GM12872 (cell line): Measurements from ENCODE around the gene FAM181A.

Experiments used
- TF ChIP-seq, protein P1 (sequence below): IDR thresholded peaks from 3 replicates; pipeline ENCODE4 v1.5.1; 2011; ENCODE audit warnings: low read depth, mild to moderate bottlenecking, low read length, moderate library complexity; ENCODE audit not compliant: insufficient read depth

The FAM181A gene

DNA sequence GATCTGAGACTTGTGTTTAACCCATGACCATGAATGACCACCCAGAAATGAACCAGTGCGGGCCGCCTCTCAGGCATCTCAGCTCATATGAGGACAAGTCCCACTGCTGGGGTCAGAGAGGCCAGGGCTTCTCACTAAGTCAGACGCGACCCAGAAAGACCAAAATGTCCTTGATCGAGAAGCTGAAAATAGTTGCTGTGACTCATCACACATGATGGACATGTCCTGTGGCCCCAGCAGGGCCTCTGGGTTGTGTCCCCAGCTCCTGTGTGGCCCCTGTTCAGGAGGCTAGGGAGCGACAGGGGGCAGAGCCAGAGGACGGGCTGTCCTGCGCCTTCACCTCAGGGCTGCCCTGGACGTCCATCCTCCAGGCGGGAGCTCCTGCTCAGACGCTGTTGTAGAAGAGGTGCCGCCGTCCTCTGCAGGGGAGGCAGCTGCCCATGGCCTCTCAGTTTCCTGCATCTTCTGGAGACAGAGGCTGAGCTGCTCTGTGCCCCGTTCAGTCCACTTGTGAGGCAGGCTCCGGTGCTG is 29.0 kb upstream of the FAM181A start:
- TF ChIP-seq, protein P1, sequence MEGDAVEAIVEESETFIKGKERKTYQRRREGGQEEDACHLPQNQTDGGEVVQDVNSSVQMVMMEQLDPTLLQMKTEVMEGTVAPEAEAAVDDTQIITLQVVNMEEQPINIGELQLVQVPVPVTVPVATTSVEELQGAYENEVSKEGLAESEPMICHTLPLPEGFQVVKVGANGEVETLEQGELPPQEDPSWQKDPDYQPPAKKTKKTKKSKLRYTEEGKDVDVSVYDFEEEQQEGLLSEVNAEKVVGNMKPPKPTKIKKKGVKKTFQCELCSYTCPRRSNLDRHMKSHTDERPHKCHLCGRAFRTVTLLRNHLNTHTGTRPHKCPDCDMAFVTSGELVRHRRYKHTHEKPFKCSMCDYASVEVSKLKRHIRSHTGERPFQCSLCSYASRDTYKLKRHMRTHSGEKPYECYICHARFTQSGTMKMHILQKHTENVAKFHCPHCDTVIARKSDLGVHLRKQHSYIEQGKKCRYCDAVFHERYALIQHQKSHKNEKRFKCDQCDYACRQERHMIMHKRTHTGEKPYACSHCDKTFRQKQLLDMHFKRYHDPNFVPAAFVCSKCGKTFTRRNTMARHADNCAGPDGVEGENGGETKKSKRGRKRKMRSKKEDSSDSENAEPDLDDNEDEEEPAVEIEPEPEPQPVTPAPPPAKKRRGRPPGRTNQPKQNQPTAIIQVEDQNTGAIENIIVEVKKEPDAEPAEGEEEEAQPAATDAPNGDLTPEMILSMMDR, result no peak

DNA sequence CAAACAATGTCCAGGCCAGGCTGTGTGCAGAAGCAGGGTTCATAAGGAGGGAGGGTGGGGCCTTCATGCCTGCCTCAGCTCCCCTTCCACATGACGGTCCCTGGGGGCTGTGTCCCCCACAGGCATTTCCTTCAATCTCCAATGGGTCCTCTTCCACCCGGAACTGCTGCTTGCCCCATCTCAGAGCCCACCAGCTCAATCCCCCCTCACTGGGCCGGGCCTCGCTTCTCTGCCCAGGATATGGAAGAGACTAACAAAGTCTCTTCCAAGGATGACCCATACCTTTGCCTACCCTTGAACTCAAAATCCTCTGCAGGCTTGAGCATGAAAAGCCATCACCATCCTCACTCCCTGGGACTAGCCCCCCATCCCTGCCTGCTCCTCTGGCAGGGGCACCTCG is 28.4 kb upstream of the FAM181A start:
- TF ChIP-seq, protein P1, result no peak

DNA sequence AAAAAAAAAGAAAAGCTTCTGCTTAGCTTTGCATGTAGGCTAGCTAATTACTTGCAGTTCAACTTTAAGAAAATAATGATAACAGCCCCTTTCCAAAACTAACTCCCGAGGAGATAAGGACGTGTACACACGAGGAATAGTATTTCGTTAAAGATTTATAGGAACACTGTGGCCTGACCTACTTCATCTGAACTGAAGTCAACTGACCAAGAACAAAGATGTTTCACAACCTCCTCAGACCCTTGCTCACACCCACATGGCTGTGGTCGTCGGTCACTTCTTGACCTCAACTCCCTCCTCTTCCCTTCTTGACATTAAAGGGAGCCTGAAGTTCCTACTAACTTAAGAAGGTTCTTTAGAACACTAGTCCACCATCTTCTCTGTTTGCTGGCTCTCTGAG is 25.3 kb upstream of the FAM181A start:
- TF ChIP-seq, protein P1, result no peak

DNA sequence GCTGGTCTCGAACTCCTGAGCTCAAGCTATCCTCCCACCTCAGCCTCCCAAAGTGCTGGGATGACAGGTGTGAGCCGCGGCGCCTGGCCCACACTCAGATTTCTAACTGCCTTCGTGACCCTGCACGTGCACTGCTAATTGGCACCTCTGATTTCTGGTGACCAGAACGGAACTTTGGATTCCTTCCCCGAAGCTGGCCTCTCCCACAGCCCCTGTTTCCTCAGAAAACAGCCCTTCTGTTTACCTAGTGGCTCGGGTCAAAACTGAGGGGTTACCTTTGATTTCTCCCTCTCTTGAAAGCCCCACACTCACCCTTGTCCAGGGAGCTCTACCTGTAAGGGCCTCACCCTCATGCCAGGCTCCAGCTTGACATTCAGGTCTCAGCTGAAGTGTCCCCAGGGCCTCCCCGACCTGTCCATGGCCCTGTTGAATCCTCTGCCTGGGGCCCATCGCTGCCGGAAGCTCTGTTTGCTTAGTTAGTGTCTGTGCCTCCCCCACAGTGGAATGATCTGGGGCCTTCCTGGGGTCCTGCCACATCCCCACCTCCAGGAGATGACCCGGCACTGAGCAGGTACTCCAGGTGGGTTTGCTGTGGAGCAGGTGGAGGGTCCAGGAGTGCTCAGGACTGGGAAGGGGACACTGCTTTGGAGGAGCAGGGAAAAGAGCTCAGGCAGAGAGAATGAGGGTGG is 24.4 kb upstream of the FAM181A start:
- TF ChIP-seq, protein P1, result no peak

DNA sequence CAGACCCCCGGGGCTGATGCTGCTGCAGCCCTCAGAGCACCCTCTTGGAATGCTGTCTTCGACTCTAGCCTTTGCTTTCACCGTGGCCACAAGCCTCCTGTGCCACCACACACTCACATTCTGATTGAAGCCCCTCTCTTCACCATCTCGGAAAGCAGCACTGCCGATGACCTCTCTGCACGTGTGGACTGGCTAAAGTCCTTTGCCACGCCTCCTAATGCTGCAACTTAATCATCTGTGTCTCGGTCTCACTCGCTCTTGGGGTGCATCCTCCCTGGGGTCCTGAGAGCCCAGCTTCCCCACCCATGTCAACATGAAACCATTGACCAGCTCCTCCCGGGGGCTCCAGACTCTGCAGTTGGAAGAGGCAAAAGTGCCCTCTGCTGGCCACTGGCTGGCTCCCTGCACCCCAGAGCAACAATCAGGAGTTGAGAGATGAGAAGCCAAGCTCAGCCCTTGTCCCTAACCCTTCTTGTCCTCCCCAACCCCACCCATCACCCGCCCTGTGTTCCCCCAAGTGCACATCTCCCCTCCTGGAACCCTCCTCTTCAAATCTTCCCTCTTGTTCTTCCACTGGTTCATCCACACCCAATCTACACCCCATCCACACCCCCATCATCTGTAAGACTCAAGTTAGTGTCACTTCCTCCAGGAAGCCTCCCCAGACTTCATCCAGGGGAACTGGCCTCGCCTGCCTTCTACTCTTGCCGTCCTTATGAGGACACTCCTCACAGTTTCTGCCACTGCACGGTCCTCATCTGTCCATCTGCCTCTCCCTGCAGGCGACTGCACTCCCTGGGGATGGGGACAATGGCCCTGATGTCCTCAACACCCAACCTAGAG is 23.6 kb upstream of the FAM181A start:
- TF ChIP-seq, protein P1, result peak; percentile 52

DNA sequence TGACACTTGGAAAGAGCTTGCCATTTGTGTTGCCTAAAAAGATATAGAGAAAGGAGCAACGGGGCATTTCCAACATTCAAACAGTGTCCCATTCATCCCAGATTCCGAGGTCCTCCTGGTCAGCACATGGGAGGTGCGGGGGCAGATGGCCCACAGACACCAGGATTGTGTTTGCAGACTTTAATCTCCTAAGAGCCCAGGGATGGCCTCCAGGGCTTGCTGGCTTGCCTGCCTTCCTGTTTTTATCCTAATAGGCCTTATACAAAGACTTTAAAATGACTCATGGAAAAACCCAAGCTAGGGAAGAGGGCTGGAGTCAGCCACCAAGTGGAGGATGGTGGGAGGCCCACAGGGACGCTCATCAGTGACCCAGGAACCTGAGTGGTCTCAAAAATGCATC is 21.5 kb upstream of the FAM181A start:
- TF ChIP-seq, protein P1, result no peak

DNA sequence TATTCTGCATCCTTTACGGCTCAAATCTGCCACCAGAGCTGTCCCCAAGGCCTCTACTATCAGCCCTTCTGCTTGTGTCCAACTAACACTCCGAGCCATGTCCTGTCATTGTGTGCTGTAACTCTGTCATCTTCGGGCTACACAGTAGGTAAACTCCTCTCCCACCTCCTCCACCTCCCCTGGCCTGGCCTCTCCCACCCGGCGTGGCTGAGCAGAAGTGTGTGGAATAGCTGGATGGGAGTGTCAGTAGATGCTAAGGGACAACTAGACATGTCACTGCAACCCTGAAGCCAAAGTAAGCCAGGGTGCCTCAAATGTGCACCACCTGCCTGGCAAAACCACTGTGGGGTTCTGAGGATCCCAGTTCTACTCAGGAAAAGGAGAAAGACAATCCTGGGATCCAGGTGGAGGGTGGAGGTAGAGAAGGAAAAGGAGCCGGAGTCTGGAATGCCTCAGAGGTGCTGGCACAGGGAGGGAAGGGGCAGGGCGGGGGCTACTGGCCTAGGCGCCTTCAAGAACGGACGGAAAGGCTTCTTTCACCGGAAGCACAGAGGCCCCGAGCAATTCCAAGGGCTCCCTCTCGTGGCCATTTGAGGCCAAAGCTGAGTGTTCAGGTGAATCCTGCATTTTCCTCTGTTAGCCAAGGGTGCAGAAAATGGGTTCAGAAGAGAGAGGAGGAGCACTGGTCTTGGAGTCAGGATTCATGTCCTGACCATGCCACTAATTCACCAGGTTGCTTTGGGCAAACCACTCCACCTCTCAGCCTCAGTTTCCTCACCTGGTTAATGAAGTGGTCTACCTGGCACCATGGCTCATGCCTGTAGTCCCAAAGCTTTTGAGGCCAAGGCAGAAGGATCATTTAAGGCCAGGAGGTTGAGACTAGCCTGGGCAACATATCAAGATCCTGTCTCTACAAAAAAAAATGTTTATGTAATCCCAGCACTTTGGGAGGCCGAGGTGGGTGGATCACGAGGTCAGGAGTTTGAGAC is 20.5 kb upstream of the FAM181A start:
- TF ChIP-seq, protein P1, result peak; percentile 94
